ENCODE data around the gene PRRT1B.

Gene PRRT1B

GRCh38 chr9:131574730-131575640 lies 29.7 kb downstream of the PRRT1B start:
- TF ChIP-seq CTCF (conservative IDR thresholded peaks at IDR 0.05; ENCODE audit: low read depth) = no peak
- ChIA-PET CTCF (interaction anchor here (0.6 kb wide), 3 partner anchors 31 to 653 kb away, joined by 3 to 4 read pairs (median 3); no protein-coding TSS in a partner anchor), POLR2A (ENCODE audit: low non-redundant PET) (interaction anchor here (0.6 to 0.7 kb wide), 4 partner anchors 87 to 943 kb away, joined by 3 to 8 read pairs (median 4); no protein-coding TSS in a partner anchor)
- no peak for DNase-seq (ENCODE audit: low spot score)
- no peak overlapping the region for H3K27ac ChIP-seq

DNA sequence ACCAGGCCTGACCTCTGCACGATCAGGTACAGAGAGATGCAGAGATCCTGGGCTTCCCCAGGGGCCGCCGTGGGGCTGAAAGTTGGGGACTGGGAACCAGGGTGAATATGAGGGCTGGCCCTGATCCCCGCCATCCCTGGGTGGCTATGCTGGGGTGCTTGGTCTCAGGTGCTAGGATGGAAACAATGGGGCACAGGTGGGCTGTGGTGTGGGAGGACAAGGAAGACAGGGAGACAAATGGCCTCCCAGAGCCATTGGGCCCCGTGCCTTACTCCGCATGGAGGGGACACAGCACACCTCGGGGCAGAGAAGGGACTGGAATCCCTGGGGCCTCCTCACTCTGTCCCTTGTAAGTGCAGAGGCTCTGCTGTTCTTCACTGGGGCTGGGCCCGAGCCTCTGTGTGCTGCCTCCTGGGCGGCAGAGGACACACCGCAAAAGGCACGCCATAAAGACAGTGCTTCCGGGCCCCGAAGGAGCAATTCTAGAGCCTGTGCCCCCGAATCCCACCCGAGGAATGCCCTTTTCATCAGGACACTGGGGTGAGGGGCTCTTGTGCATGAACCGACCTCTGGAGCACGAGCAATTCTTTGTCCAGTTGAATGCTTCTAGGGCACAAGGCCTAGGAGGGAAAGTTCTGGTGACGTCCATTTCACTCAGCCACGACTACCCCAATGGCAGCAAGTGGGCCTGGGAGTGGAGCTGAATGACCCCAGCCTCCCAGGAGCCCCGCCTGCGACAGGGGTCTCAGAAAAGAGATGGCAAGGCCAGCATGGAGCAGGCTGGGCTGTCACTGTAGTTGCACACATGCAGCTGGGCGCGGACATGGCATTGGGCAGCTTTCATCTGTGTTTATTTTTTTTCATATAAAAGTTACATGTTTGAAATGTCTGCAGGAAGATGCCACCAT lies 30.9 kb downstream of the PRRT1B start:
- CTCF ChIA-PET = no interaction called here
- TF ChIP-seq CTCF (conservative IDR thresholded peaks at IDR 0.05; ENCODE audit: low read depth) = no peak
- POLR2A ChIA-PET (ENCODE audit: low non-redundant PET) = no interaction called here
- no peak for DNase-seq (ENCODE audit: low spot score)
- no peak overlapping the region for H3K27ac ChIP-seq

DNA sequence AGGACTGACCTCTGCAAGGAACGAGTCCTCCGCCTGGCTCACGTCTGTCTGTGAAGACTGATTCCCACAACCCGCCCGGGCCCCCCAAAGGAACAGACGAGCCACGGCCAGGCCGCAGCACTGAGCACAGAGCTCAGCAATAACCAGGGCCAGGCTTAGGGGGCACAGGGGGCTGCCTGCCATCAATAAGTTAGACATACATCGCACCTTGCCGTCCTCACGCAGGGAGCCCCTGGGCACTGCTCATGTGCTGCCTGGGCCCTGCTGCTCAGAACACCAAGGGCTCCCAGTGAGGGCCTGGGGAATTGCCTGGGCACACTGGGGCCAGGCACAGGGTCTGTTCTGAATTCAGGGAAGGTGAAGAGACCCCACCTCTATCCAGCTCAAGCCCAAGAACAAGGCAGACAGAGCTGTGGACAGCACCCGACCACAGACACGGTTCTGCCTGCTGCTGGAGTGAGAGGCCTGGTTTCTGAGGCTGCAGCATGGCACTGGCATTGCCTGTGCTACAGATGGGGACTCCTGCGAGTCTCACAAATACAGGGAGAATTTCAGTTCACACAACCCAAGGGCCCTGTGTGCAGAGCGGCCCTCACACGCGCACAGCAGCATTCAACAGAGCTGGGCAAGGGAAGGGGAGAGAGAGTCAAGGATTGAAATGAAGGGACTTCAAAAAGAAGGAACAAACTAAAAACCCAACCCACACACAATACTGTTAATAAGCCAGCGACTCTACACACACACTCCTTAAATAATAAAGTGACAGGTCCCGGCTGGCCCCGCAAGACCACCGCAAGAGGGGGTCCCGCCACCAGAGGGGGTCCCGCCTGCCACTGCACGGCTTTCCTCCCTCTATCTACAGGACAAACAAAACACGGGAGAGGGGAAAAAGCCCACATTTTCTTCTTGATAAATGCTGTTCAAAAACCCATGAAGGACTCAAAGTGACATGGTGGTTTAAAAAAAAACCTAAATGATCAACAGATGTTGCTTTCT lies 32.0 kb downstream of the PRRT1B start:
- no peak for TF ChIP-seq CTCF (conservative IDR thresholded peaks at IDR 0.05; ENCODE audit: low read depth)
- H3K27ac ChIP-seq = no peak overlapping the region
- POLR2A ChIA-PET (ENCODE audit: low non-redundant PET) = no interaction called here
- CTCF ChIA-PET = no interaction called here
- DNase-seq (ENCODE audit: low spot score) = no peak

DNA sequence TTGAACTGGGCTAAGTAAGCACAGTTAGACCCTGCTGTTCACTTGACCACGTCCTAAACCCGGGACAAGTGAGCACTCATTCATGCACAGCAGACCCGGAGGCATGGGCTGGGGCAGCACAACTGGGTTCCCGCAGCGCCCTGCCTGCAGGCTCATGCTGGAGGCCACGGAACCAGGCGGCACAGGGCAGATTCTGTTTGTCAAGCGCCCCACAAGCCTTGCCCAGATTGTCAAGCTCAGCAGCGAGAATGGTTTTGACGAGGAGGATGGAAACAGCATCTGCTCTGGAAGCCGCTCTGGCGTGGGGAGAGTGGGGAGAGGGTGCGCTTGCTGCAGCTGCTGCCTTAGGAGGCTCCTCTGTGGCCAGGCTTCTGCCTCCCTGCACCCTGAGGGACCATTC lies 32.7 kb downstream of the PRRT1B start:
- no peak for DNase-seq (ENCODE audit: low spot score)
- ChIA-PET CTCF (no interaction called here), POLR2A (ENCODE audit: low non-redundant PET) (no interaction called here)
- H3K27ac ChIP-seq = 0 out of 2 replicates have a peak overlapping the region, but pooled peaks have one; percentile 1
- TF ChIP-seq CTCF (conservative IDR thresholded peaks at IDR 0.05; ENCODE audit: low read depth) = no peak

DNA sequence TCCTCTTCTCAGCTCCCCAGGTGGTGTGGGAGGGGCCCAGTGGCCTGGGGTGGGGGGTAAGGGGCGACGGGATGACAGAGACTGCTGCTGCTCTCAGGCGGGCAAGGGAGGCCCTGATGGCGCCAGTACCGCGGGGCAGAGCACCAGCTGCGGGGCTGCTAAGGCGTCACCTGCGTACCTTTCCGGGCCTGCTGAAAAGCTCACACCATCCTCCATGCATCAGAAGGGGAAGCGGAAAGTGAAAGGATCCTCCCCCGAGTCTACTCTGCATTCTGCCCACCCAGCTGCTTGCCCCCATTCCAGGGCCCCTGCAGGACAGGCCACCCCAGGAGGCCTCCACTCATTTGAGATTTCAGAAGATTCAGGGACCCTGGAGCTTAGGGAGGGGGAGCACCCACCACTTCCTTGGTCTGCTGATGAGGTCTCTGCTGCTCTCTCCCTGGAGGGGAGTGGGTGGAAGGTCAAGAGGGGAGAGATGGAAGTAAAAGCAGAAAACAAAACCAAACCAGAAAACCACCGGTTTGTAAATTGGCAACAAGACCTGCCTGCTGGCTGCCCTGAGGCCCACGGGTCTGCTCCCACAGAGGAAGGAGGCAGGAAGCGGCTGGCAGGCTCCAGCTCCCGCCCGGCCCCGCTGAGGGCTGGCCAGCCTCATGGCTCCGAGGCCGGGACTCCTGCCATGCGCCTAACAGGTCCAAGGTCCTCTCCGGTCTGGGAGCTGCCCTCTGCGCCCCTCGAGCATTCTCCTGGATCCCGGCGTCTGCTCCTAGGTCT lies 33.6 kb downstream of the PRRT1B start:
- H3K27ac ChIP-seq = no peak overlapping the region
- CTCF ChIA-PET = interaction anchor here (0.5 to 0.7 kb wide), 3 partner anchors 12 to 1003 kb away, joined by 3 to 5 read pairs (median 3); partner anchors contain the start of gene BARHL1
- POLR2A ChIA-PET (ENCODE audit: low non-redundant PET) = no interaction called here
- TF ChIP-seq CTCF (conservative IDR thresholded peaks at IDR 0.05; ENCODE audit: low read depth) = no peak
- no peak for DNase-seq (ENCODE audit: low spot score)
